Heart right ventricle (tissue), 16 donors: ENCODE results near the gene RNF6. TPM values are rescaled to one million over a fixed set of nuclear protein-coding genes. Genes with fewer than 3 reads are reported as not detected.

Experiments used
- ATAC-seq, 8 donors: fragments of 200-7000 bp; cut with Tn5 transposase; one replicate each; pipeline ENCODE4 v1.9.1; 2020; ENCODE audit warnings: mild to moderate bottlenecking in 8 of 8, moderate library complexity in 8 of 8, moderate number of reproducible peaks in 1 of 8
- DNase-seq, 2 donors: peaks; one replicate each; pipeline ENCODE4 v3.0.0-alpha.2; 2020
- H3K27ac ChIP-seq, 10 donors: fragments of 200-600 bp; sonication (generic) in 2 of 10; one replicate each; pipeline versions ENCODE4 v1.5.0 to v1.8.0; 2020 to 2022; ENCODE audit warnings: mild to moderate bottlenecking in 3 of 10
- H3K27me3 ChIP-seq, 7 donors: fragments of 200-600 bp; one replicate each; pipeline ENCODE4 v1.8.0; 2021 to 2022; ENCODE audit warnings: mild to moderate bottlenecking in 2 of 7
- H3K36me3 ChIP-seq, 9 donors: fragments of 200-600 bp; sonication (generic) in 1 of 9; one replicate each; pipeline versions ENCODE4 v1.5.0 to v1.8.0; 2020 to 2022; ENCODE audit warnings: mild to moderate bottlenecking in 2 of 9
- H3K4me1 ChIP-seq, 9 donors: fragments of 200-600 bp; sonication (generic) in 1 of 9; one replicate each; pipeline versions ENCODE4 v1.5.0 to v1.8.0; 2020 to 2022; ENCODE audit warnings: mild to moderate bottlenecking in 4 of 9
- H3K4me3 ChIP-seq, 10 donors: fragments of 200-600 bp; sonication (generic) in 2 of 10; one replicate each; pipeline versions ENCODE4 v1.5.0 to v1.8.0; 2020 to 2022; ENCODE audit warnings: mild to moderate bottlenecking in 7 of 10, moderate library complexity in 2 of 10
- H3K9me3 ChIP-seq, 11 donors: fragments of 200-600 bp in 10 of 11; sonication (generic) in 2 of 11; one replicate each; pipeline versions ENCODE4 v1.5.0 to v1.8.0; 2013 to 2022; ENCODE audit warnings: mild to moderate bottlenecking in 2 of 11, control low read depth in 1 of 11, moderate library complexity in 1 of 11
- CTCF ChIP-seq, 9 donors: fragments of 200-600 bp; sonication (generic) in 2 of 9; IDR thresholded peaks; one replicate each; pipeline versions ENCODE4 v1.5.0 to v1.8.0; 2021 to 2022; ENCODE audit warnings: antibody characterized with exemption in 9 of 9, mild to moderate bottlenecking in 5 of 9, moderate library complexity in 1 of 9
- WGBS, 2 donors: extraction: QIAGEN DNeasy Blood & Tissue Kit; methylation state at CpG; one replicate each; pipeline ENCODE4 v1.1.7; 2013; ENCODE audit warnings: inconsistent platforms in 1 of 2; 5-methylcytosine and 5-hydroxymethylcytosine counted together
- intact Hi-C, 10 donors: fragments of 100-400 bp; cut with DNase I; formaldehyde crosslinking; loops; one replicate each; pipeline versions ENCODE4 v1.11.1 to v1.14.2; 2022
- long read RNA-seq, 3 donors: library from polyadenylated mRNA; unstranded; transcript quantifications; one replicate each; pipeline ENCODE4 v2.0.0, GENCODE V29; 2020 to 2021
- polyA plus RNA-seq, 2 donors: library from polyadenylated mRNA; stranded (reverse); fragments of 200-250 nt; gene quantifications; one replicate each; pipeline ENCODE4 v1.2.3, GENCODE V29; 2013
- total RNA-seq, 10 donors: library from RNA; stranded (reverse); fragmentation: NEBNext Ultra II Directional in 3 of 10; extraction: Animal tissue kit (Norgen Biotek cat#: 25700) in 3 of 10; gene quantifications; one replicate each; pipeline versions ENCODE4 v1.2.1 to v1.2.4, GENCODE V29; 2021 to 2023
- donor health status: Arrhythmogenic right ventricular cardiomyopathy.
- donor health status: ischemic (EF 13 %, LVEDD 7.1; RV severe dilation, severe dysfunction).
- donor health status: healthy with polysubstance abuse.
- donor health status: DM: no; HTN: yes; CAD: no.
- donor health status: DM: no; HTN: no; CAD: no.
- donor health status: ischemic (EF 25% LVEDD 6.9; RV normal size, moderate dysfunction).
- donor health status: ischemic (EF 25% LVEDD 5.7; RV mildly dilated, moderate dysfunction).
- donor health status: healthy.
- donor health status: DM: yes; HTN: yes; CAD: no.
- donor health status: Ischemic cardiomyopathy.
- donor health status: ischemic (EF 35%, LVEDD 5.7; RV mildly dilated, moderate dysfunction).
- donor health status: nonischemic (EF 11% LVEDD 7.7; RV severe dilation, severe dysfunction).
- donor health status: DM: yes; HTN: yes; CAD: no.
- donor health status: PGD.
- donor health status: ischemic (EF 29% LVEDD 5.4; RV normal size, mild dysfunction).
- donor health status: nonischemic (EF 23%, LVEDD 6.1; RV moderate dilation, normal function).

The RNF6 gene
- 10 to 100 TPM; 17.2 to 26.6 (median 24.5) TPM for total RNA-seq
- 10 to 100 TPM in 1 of 2 donors, 1 to 10 TPM in 1; 8.8 to 15.7 TPM for polyA plus RNA-seq
- long read RNA-seq, donor 1, transcript RNF6-201 (5 exons, 3,282 nt): minor isoform, 8 of 45 reads
- long read RNA-seq, donor 1, transcript RNF6-203 (5 exons, 3,706 nt): major isoform, 26 of 45 reads
- long read RNA-seq, donor 1, partial matches to known transcripts: 0 of 45 reads
- long read RNA-seq, donor 1, other reads (novel, unspliced or antisense): 11 of 45 reads
- long read RNA-seq, donor 2, transcript RNF6-201 (5 exons, 3,282 nt): major isoform, 18 of 48 reads
- long read RNA-seq, donor 2, transcript RNF6-203 (5 exons, 3,706 nt): major isoform, 18 of 48 reads
- long read RNA-seq, donor 2, partial matches to known transcripts: 0 of 48 reads
- long read RNA-seq, donor 2, other reads (novel, unspliced or antisense): 11 of 48 reads
- long read RNA-seq, donor 3, transcript RNF6-203 (5 exons, 3,706 nt): major isoform, 59 of 135 reads
- long read RNA-seq, donor 3, transcript RNF6-201 (5 exons, 3,282 nt): minor isoform, 44 of 135 reads
- long read RNA-seq, donor 3, partial matches to known transcripts: 7 of 135 reads
- long read RNA-seq, donor 3, other reads (novel, unspliced or antisense): 23 of 135 reads

- peak; percentile 99 for ATAC-seq
- intact Hi-C loops: loop anchor here in 2 of 10 donors (1.0 to 5.0 kb wide), 2 partner anchors 32 to 35 kb away; partner anchors contain the start of gene CDK8 (in 1 of the 2)
Observed at GRCh38 chr13:26221721-26222519, at the start of gene RNF6. Gene RNF6 (minus strand): TSS chr13:26222314. CDS start chr13:26219649, 2,665 bp downstream.

GRCh38 chr13:26270707-26271106 is 48.6 kb upstream of the RNF6 start:
- intact Hi-C loops: no loop called here
- Histone ChIP-seq H3K27me3 (no peaks in the 10 kb centered on the region), H3K9me3 (no peaks in the 10 kb centered on the region), H3K4me3 (no peak overlapping the region), H3K27ac (no peak overlapping the region), H3K36me3 (no peaks in the 10 kb centered on the region), H3K4me1 (peaks cover 0 to 56% (median 18%) of the 10 kb centered on the region in 9 donors)
- WGBS, 2 donors: 93 to 96% methylated on average over 3 of the region's 3 CpGs
- ATAC-seq (no peak), DNase-seq (no peak)
- no peak for TF ChIP-seq CTCF (IDR thresholded peaks at IDR 0.05)

More at GRCh38 chr13:26221721-26222519, at the start of gene RNF6:
- Histone ChIP-seq H3K4me3 (peak within 1 kb of the TSS; percentile 66 to 99 (median 92)), H3K27me3 (no peaks in the 10 kb centered on the region), H3K4me1 (peaks cover 3 to 31% (median 27%) of the 10 kb centered on the region in 9 donors), H3K27ac (peak within 1 kb of the TSS; percentile 92 to 99 (median 96)), H3K36me3 (peaks cover 0 to 37% (median 30%) of the 10 kb centered on the region in 9 donors), H3K9me3 (no peaks in the 10 kb centered on the region)
- peak; percentile 85 to 97 for DNase-seq
- TF ChIP-seq CTCF (IDR thresholded peaks at IDR 0.05): peak in 2 of 9 donors; percentile 14 to 15
- 0% methylated on average over 67 of the region's 67 CpGs for WGBS, 2 donors

GRCh38 chr13:26266311-26266710 is 44.2 kb upstream of the RNF6 start:
- H3K4me3 ChIP-seq: no peak overlapping the region
- no peaks in the 10 kb centered on the region for H3K36me3 ChIP-seq
- 47 to 56% methylated on average over 3 of the region's 3 CpGs for WGBS, 2 donors
- peaks cover 0 to 6% (median 0%) of the 10 kb centered on the region in 11 donors for H3K9me3 ChIP-seq
- DNase-seq: no peak
- TF ChIP-seq CTCF (IDR thresholded peaks at IDR 0.05): no peak
- intact Hi-C loops: no loop called here
- H3K27ac ChIP-seq: no peak overlapping the region
- H3K27me3 ChIP-seq: no peaks in the 10 kb centered on the region
- ATAC-seq: peak in 1 of 8 donors; percentile 41
- H3K4me1 ChIP-seq: peaks cover 0 to 54% (median 12%) of the 10 kb centered on the region in 9 donors

GRCh38 chr13:26262156-26262555 is 40.0 kb upstream of the RNF6 start:
- Histone ChIP-seq H3K9me3 (peaks cover 0 to 6% (median 0%) of the 10 kb centered on the region in 11 donors), H3K4me3 (no peak overlapping the region), H3K27ac (no peak overlapping the region), H3K4me1 (peaks cover 0 to 48% (median 12%) of the 10 kb centered on the region in 9 donors), H3K36me3 (no peaks in the 10 kb centered on the region), H3K27me3 (no peaks in the 10 kb centered on the region)
- intact Hi-C loops: no loop called here
- DNase-seq (no peak), ATAC-seq (no peak)
- WGBS, 2 donors: 95 to 99% methylated on average over 2 of the region's 2 CpGs
- TF ChIP-seq CTCF (IDR thresholded peaks at IDR 0.05): no peak
